ENCODE results near the gene TRIM44.
"Not testable (repeated sequence)": the region's sequence is repeated elsewhere in the genome, so short reads cannot be mapped to it uniquely, and the experiment has no call there.

TRIM44 gene

GRCh38 chr11:35676611-35676965 is 14.0 kb downstream of the TRIM44 start:
- no peak for DNase-seq

GRCh38 chr11:35677904-35678303 is 15.3 kb downstream of the TRIM44 start:
- no peak for DNase-seq

- no peak for DNase-seq
Observed at GRCh38 chr11:35678471-35678870, 15.9 kb downstream of the TRIM44 start.

- DNase-seq = no peak
Observed at GRCh38 chr11:35678975-35679374, 16.4 kb downstream of the TRIM44 start.

GRCh38 chr11:35680506-35680905 is 17.9 kb downstream of the TRIM44 start:
- DNase-seq = no peak

GRCh38 chr11:35681163-35681767 is 18.7 kb downstream of the TRIM44 start:
- no peak for DNase-seq

- DNase-seq = no peak
Observed at GRCh38 chr11:35682230-35683173, 19.9 kb downstream of the TRIM44 start.

GRCh38 chr11:35683728-35684339 is 21.3 kb downstream of the TRIM44 start:
- no peak for DNase-seq

- DNase-seq = no peak
Observed at GRCh38 chr11:35688023-35688422, 25.4 kb downstream of the TRIM44 start.

GRCh38 chr11:35689081-35689996 is 26.8 kb downstream of the TRIM44 start:
- no peak for DNase-seq

GRCh38 chr11:35702126-35702525 is 39.6 kb downstream of the TRIM44 start:
- no peak for DNase-seq

- no peak for DNase-seq
Observed at GRCh38 chr11:35709376-35709775, 46.8 kb downstream of the TRIM44 start.

- DNase-seq = no peak
Observed at GRCh38 chr11:35711173-35711910, 48.8 kb downstream of the TRIM44 start.

GRCh38 chr11:35711924-35712323 is 49.3 kb downstream of the TRIM44 start:
- no peak for DNase-seq

GRCh38 chr11:35712533-35712932 is 50.0 kb downstream of the TRIM44 start:
- DNase-seq = no peak

- no peak for DNase-seq
Observed at GRCh38 chr11:35714882-35715627, 52.5 kb downstream of the TRIM44 start.

GRCh38 chr11:35715677-35716076 is 53.1 kb downstream of the TRIM44 start:
- not testable (repeated sequence) for DNase-seq

- DNase-seq = no peak
Observed at GRCh38 chr11:35717043-35717442, 54.5 kb downstream of the TRIM44 start.

GRCh38 chr11:35717520-35717919 is 54.9 kb downstream of the TRIM44 start:
- no peak for DNase-seq

GRCh38 chr11:35721651-35722282 is 59.2 kb downstream of the TRIM44 start:
- no peak for DNase-seq

GRCh38 chr11:35722641-35723040 is 60.1 kb downstream of the TRIM44 start:
- DNase-seq = no peak
